Activated CD4-positive, alpha-beta T cell treated with anti-CD3 and anti-CD28 coated beads, Interleukin-2, Interleukin-6, amounts not matched to agents 100 ng/mL and 50 ng/mL, durations not matched to agents 16 hours and 8 hours (primary cell): ENCODE results near the gene GFAP.
"Not testable (repeated sequence)": the region's sequence is repeated elsewhere in the genome, so short reads cannot be mapped to it uniquely, and the experiment has no call there.

Experiments used
- DNase-seq: peaks from one replicate; pipeline ENCODE4 v3.0.0-alpha.2; 2020

Gene GFAP

DNA sequence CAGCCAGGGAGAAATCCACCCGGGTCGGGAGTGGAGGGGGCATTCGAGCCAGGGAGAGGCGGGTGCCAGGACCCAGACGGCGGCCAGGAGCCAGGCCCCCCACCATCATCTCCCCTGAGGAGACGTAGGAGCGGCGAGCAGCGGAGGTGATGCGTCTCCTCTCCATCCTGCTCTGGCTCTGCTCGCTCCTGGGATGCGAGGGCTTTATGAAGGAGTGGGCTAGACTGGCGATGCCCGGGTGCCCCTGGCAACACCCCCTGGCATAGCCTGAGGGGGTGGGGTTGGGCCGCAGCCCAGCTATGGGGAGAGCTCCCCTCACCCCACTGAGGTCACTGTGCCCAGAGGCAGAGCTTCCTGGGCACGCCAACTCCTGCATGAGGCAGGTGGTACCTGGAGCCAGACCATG is at the start of gene GFAP:
Gene GFAP (minus strand): TSS at position 180 of the 406 bp plus-strand sequence. CDS start 14 bp downstream, at position 166.
- DNase-seq, result no peak

- no peak for DNase-seq
These were observed 46.6 kb upstream of the GFAP start for GRCh38 chr17:44961921-44962350.

DNA sequence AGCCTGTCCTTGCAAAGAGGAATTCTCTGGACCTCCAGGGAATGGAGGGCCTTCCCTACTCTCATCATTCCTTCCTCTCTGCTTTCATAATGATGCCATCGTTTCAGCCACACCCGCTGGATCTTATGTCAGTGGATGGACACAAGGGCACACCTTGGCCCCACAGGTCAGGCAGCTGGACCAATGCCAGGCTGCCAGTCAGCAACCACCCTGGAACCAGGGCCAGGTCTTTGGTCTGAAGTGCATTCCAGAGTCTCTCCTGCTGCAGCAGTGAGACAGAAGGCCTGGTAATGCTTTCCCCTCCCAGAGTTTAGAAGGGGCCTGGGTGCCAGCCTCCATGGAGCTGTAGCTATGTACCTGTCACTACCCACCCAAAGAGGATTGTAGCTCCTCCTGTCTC is 45.4 kb upstream of the GFAP start:
- no peak for DNase-seq

- DNase-seq, result no peak
These were observed 44.7 kb upstream of the GFAP start for GRCh38 chr17:44959821-44960531.

GRCh38 chr17:44956998-44957981 is 42.0 kb upstream of the GFAP start:
- DNase-seq, result no peak

GRCh38 chr17:44955674-44956425 is 40.5 kb upstream of the GFAP start:
- no peak for DNase-seq

- no peak for DNase-seq
These were observed 37.7 kb upstream of the GFAP start for GRCh38 chr17:44952946-44953475.

- DNase-seq, result no peak
These were observed 33.1 kb upstream of the GFAP start for GRCh38 chr17:44948315-44948795.

GRCh38 chr17:44947461-44948314 is 32.4 kb upstream of the GFAP start, which contains the start of gene KIF18B:
TSS of gene KIF18B (minus strand) at chr17:44947773. CDS start at chr17:44936344, 11,429 bp downstream.
- peak; percentile 97 for DNase-seq

DNA sequence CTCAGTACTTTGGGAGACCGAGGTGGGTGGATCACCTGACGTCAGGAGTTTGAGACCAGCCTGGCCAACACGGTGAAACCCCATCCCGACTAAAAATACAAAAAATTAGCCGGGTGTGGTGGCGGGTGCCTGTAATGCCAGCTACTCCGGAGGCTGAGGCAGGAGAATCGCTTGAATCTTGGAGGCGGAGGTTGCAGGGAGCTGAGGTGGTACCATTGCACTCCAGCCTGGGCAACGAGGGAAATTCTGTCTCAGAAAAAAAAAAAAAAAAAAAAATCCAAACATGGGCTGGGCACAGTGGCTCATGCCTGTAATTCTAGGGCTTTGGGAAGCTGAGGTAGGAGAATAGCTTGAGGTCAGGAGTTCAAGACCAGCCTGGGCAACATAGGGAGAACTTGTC is 30.4 kb upstream of the GFAP start:
- not testable (repeated sequence) for DNase-seq

DNA sequence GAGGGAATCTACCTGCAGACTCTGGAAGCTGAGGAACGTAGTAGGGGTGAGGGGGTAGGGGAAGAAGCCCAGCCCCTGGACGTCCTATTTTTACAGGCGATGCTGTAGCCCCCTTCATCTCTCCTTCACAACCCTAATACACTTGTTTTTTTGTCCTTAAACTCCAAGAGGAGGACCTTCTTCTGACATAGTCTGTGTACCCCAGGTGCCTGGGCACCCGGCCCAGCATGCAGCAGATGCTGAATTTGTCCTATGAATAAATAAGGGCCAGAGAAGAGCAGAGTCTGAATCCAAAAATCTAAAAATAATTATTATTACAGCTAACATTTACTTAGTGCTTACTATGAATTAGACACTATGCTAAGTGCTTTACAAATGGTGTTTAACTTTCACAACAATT is 27.2 kb upstream of the GFAP start:
- no peak for DNase-seq

- DNase-seq, result no peak
These were observed 26.5 kb upstream of the GFAP start for GRCh38 chr17:44941712-44942331.

DNA sequence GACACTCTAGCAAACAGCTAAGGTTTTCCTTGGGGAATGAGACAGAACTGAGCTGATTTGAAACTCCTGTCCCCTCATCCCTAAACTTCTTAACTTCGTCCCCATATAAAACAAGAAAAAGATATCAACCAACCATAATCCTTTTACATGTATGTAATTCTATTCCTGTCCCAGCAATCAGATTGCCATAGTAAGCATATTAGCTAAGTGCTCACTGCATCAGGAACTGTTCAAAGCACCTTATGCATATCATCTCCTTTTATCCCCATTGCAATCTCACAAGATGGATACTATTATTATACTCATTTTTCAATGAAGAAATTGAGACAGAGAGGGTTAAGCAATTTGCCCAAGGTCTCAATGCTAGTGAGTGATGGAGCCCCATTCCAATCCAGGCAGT is 25.5 kb upstream of the GFAP start:
- no peak for DNase-seq

DNA sequence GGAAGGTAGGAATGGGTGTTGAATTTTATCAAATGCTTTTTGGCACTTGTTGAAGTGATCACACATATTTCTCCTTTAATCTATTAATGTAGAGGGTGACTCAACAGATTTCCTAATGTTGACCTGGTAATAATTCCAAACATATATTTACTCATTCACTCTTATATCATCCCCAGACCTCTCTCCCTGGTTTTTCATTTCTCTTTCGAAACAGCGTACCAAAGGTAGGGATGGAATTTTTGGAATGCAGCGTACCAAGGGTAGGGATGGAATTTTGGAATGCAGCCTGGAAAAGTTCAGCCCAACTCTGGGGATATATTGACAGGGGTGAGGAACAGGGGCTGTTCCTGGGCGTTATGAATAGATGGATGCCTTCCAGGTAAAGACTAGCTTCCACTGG is 25.0 kb upstream of the GFAP start:
- no peak for DNase-seq

DNA sequence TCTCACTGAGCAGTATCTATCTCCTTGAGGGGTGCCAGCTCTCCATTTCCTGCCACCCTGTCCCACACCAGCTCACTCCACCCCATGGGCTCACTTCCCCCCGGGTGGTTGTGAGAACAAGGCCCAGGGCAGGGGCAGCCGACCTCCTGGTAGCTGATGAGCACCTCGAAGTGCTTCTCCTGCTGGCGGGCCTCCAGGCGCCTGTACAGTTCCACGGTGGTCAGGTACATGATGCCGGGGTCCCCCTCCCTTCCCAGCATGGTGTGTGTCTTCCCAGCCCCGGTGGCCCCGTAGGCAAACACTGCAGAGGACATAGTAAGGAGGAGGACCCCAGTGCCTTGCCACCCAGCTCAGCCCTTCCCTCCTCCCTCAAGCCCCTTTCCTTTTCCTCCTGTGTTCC is 19.8 kb upstream of the GFAP start:
- DNase-seq, result no peak

DNA sequence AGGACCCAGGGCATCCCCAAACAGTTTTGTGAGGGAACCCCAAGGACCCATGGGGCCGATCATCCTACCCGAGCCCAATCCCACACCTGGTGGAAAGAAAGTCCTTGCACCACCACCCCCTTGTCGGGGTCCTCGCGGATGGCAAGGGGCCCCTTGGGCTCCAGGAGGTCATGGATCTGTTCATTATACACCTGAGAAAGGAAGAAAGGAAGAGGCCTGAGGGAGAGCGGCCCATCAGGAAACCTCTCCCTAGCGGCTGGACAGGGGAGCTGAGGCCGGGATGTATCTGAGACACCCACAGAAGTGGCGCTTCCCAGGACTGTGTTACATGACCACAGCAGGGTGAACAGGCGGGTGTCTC is 19.4 kb upstream of the GFAP start:
- no peak for DNase-seq

GRCh38 chr17:44933824-44934744 is 18.8 kb upstream of the GFAP start:
- DNase-seq, result no peak

- no peak for DNase-seq
These were observed 17.4 kb upstream of the GFAP start for GRCh38 chr17:44932787-44933097.

DNA sequence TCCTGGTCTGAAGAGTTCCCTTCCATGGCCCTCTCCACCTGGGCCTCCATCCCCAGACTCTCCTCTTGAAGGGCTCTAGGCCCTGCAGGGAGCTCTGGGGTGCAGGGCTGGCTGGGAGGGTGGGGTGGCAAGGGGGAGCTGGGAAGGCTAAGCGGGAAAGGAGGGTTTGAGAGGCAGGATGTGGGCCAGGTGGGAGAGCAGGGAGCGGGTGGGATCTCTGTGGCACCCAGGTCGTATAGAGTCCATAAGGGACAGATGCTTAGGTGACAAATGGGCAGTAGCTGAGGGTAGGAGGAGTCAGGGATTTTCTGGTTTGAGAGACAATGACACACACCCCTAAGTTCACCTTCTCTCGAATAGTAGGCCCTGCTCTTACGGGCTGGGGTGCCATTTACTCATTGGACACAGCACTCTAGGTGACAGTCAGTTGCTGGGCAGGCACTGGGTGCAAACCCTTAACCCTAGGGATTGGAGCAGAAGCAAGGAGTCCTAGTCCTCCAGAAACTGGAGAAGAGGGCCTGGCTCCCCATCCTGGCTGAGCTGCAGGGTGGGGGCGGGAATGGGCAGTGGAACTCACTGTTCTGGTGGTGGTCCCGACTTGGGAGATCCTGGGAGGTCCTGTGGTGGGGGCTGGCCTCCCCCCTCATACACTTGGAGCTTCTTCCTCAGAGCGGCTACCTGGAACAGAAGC is 16.9 kb upstream of the GFAP start:
- no peak for DNase-seq

- DNase-seq, result no peak
These were observed 16.1 kb upstream of the GFAP start for GRCh38 chr17:44931376-44931775.
